SK-N-SH (cell line): ENCODE results near the gene BCAM. TPM values are rescaled to one million over a fixed set of nuclear protein-coding genes. Genes with fewer than 3 reads are reported as not detected.

Experiments used
- CTCF ChIA-PET: fragments of 300-600, 350-600 bp; formaldehyde crosslinking; extraction: SDS; loops from one replicate; lab custom pipeline; 2021; lab: Yijun Ruan, JAX
- POLR2A ChIA-PET: fragments of 350-600 bp; sonication (Branson Sonifier 250); formaldehyde crosslinking; extraction: SDS; loops from one replicate; lab custom pipeline; 2020; ENCODE audit warnings: antibody characterized with exemption, inconsistent platforms; lab: Yijun Ruan, JAX
- DNase-seq: peaks from one replicate; pipeline ENCODE4 v3.0.0; 2012
- H2AFZ ChIP-seq: fragments of 200-600 bp; sonication (generic); 2 replicates; pipeline ENCODE4 v1.8.1; 2016; ENCODE audit warnings: antibody characterized with exemption, mild to moderate bottlenecking, low read depth
- H3F3A ChIP-seq: fragments of 200-600 bp; sonication (generic); replicated peaks from 2 replicates; pipeline ENCODE3; 2016; ENCODE audit warnings: antibody characterized with exemption, mild to moderate bottlenecking; ENCODE audit not compliant: insufficient read depth
- H3K27ac ChIP-seq, 2 experiments: fragments of 200-500 bp in 1 of 2; fragments of 200-600 bp in 1 of 2; sonication (Bioruptor generic) in 1 of 2; sonication (generic), shearing (Covaris generic) in 1 of 2; 2 replicates each; pipeline versions ENCODE4 v1.5.1 to v1.6.1; 2014 to 2016; ENCODE audit warnings: low read depth in 2 of 2, inconsistent platforms in 1 of 2, low read length in 1 of 2, mild to moderate bottlenecking in 1 of 2, mixed read lengths in 1 of 2
- H3K27me3 ChIP-seq: fragments of 200-600 bp; sonication (generic), shearing (Covaris generic); 2 replicates; pipeline ENCODE4 v1.6.1; 2016; ENCODE audit warnings: mixed run types; ENCODE audit not compliant: insufficient read depth
- H3K36me3 ChIP-seq, 2 experiments: fragments of 200-500 bp in 1 of 2; fragments of 200-600 bp in 1 of 2; sonication (Bioruptor generic) in 1 of 2; sonication (generic) in 1 of 2; replicated peaks in 1 of 2; 2 replicates each; pipeline versions ENCODE3 to v1.5.1; 2014 to 2016; ENCODE audit warnings: low read length in 1 of 2, mild to moderate bottlenecking in 1 of 2; ENCODE audit not compliant: insufficient read depth in 2 of 2, control insufficient read depth in 1 of 2
- H3K4me1 ChIP-seq, 2 experiments: fragments of 200-500 bp in 1 of 2; fragments of 200-600 bp in 1 of 2; sonication (Bioruptor generic) in 1 of 2; sonication (generic), shearing (Covaris generic) in 1 of 2; 2 replicates each; pipeline versions ENCODE4 v1.5.1 to v1.6.1; 2014 to 2016; ENCODE audit warnings: low read depth in 1 of 2, low read length in 1 of 2, mixed run types in 1 of 2; ENCODE audit not compliant: insufficient read depth in 2 of 2, control insufficient read depth in 1 of 2
- H3K4me2 ChIP-seq: fragments of 200-600 bp; sonication (generic), shearing (Covaris generic); 2 replicates; pipeline ENCODE4 v1.6.1; 2017; ENCODE audit warnings: mixed run types
- H3K4me3 ChIP-seq, 2 experiments: fragments of 200-500 bp in 1 of 2; fragments of 200-600 bp in 1 of 2; sonication (Bioruptor generic) in 1 of 2; sonication (generic), shearing (Covaris generic) in 1 of 2; 2 replicates each; pipeline versions ENCODE4 v1.5.1 to v1.8.1; 2014 to 2016; ENCODE audit warnings: low read depth in 2 of 2, inconsistent platforms in 1 of 2, low read length in 1 of 2, mild to moderate bottlenecking in 1 of 2, mixed read lengths in 1 of 2, moderate library complexity in 1 of 2
- H3K79me2 ChIP-seq: fragments of 200-600 bp; sonication (generic); 2 replicates; pipeline ENCODE4 v1.8.1; 2017; ENCODE audit warnings: mild to moderate bottlenecking; ENCODE audit not compliant: insufficient read depth
- H3K9ac ChIP-seq: fragments of 200-600 bp; sonication (generic); 2 replicates; pipeline ENCODE4 v1.6.1; 2017; ENCODE audit warnings: mixed run types
- H3K9me2 ChIP-seq: fragments of 200-600 bp; sonication (generic); 2 replicates; pipeline ENCODE4 v1.6.1; 2017; ENCODE audit warnings: mixed run types
- H3K9me3 ChIP-seq: fragments of 200-600 bp; sonication (generic); 2 replicates; pipeline ENCODE4 v1.6.1; 2017; ENCODE audit warnings: mixed run types, mild to moderate bottlenecking, moderate library complexity
- H4K20me1 ChIP-seq: fragments of 200-600 bp; sonication (generic); 2 replicates; pipeline ENCODE4 v1.6.1; 2017; ENCODE audit warnings: mild to moderate bottlenecking, mixed run types; ENCODE audit not compliant: insufficient read depth
- CHD2 ChIP-seq: fragments of 150-350 bp; IDR thresholded peaks from 2 replicates; pipeline ENCODE4 v1.6.1; 2018; ENCODE audit warnings: low read length; ENCODE audit not compliant: partially characterized antibody
- ELF1 ChIP-seq: IDR thresholded peaks from 2 replicates; pipeline ENCODE4 v1.4.0; 2012
- EP300 ChIP-seq, 2 experiments: IDR thresholded peaks; 2 replicates each; pipeline versions ENCODE4 v1.4.0 to v1.6.1; 2012; ENCODE audit warnings: borderline replicate concordance in 1 of 2, low read depth in 1 of 2, low read length in 1 of 2
- EZH2phosphoT487 ChIP-seq: fragments of 200-600 bp; sonication (generic); IDR thresholded peaks from 2 replicates; pipeline ENCODE4 v1.6.1; 2017; ENCODE audit warnings: low read depth, mixed run types, mild to moderate bottlenecking, antibody characterized with exemption, moderate library complexity, borderline replicate concordance
- FOSL2 ChIP-seq: IDR thresholded peaks from 2 replicates; pipeline ENCODE4 v1.4.0; 2012; ENCODE audit warnings: low read depth, mild to moderate bottlenecking, moderate library complexity, borderline replicate concordance
- FOXM1 ChIP-seq: IDR thresholded peaks from 2 replicates; pipeline ENCODE4 v1.4.0; 2012; ENCODE audit warnings: low read depth, mild to moderate bottlenecking
- IRF3 ChIP-seq: fragments of 150-350 bp; IDR thresholded peaks from 2 replicates; pipeline ENCODE4 v1.6.1; 2016; ENCODE audit warnings: mild to moderate bottlenecking, low read depth, low read length
- JUND ChIP-seq: IDR thresholded peaks from 2 replicates; pipeline ENCODE4 v1.4.0; 2012
- MAX ChIP-seq: IDR thresholded peaks from 2 replicates; pipeline ENCODE4 v1.4.0; 2012; ENCODE audit warnings: low read depth
- MEF2A ChIP-seq: IDR thresholded peaks from 2 replicates; pipeline ENCODE4 v1.4.0; 2012; ENCODE audit warnings: low read depth, borderline replicate concordance
- NFIC ChIP-seq: IDR thresholded peaks from 2 replicates; pipeline ENCODE4 v1.4.0; 2012; ENCODE audit warnings: borderline replicate concordance
- NRF1 ChIP-seq: IDR thresholded peaks from 2 replicates; pipeline ENCODE4 v1.6.1; 2012; ENCODE audit warnings: low read depth, mild to moderate bottlenecking, low read length
- POLR2AphosphoS5 ChIP-seq: IDR thresholded peaks from 2 replicates; pipeline ENCODE4 v1.6.1; 2012; ENCODE audit warnings: low read depth, low read length
- RAD21 ChIP-seq: IDR thresholded peaks from 2 replicates; pipeline ENCODE4 v1.6.1; 2012; ENCODE audit warnings: mild to moderate bottlenecking, low read length
- RFX5 ChIP-seq: IDR thresholded peaks from 2 replicates; pipeline ENCODE4 v1.6.1; 2012; ENCODE audit warnings: mild to moderate bottlenecking, improper control_type of control experiment, low read length
- SIN3A ChIP-seq: IDR thresholded peaks from 2 replicates; pipeline ENCODE4 v1.6.1; 2012; ENCODE audit warnings: low read depth, mild to moderate bottlenecking, low read length, moderate library complexity, borderline replicate concordance
- SMC3 ChIP-seq: IDR thresholded peaks from 2 replicates; pipeline ENCODE4 v1.6.1; 2012; ENCODE audit warnings: low read depth, low read length, improper control_type of control experiment
- TCF12 ChIP-seq: IDR thresholded peaks from 2 replicates; pipeline ENCODE4 v1.4.0; 2012
- TEAD4 ChIP-seq: IDR thresholded peaks from 2 replicates; pipeline ENCODE4 v1.4.0; 2012; ENCODE audit warnings: mild to moderate bottlenecking, borderline replicate concordance; ENCODE audit not compliant: insufficient read depth
- WGBS: methylation state at CpG from one replicate; pipeline ENCODE4 v1.1.6; 2017; ENCODE audit warnings: low lambda C conversion rate; 5-methylcytosine and 5-hydroxymethylcytosine counted together
- polyA plus RNA-seq, 3 experiments: library from polyadenylated mRNA; depleted of rRNA; stranded (reverse); fragments of >200 nt; gene quantifications; 2 replicates each; pipeline ENCODE4 v1.2.3, GENCODE V29; 2012
- TF ChIP-seq, protein P1 (sequence below): IDR thresholded peaks from 2 replicates; pipeline ENCODE4 v1.4.0; 2012; ENCODE audit warnings: low read depth, borderline replicate concordance
- TF ChIP-seq, protein P2 (sequence below): fragments of 200-600 bp; sonication (generic); IDR thresholded peaks from 2 replicates; pipeline ENCODE4 v1.6.1; 2017; ENCODE audit warnings: antibody characterized with exemption, mild to moderate bottlenecking, moderate library complexity
- TF ChIP-seq, protein P3 (sequence below): IDR thresholded peaks from 2 replicates; pipeline ENCODE4; 2012

BCAM gene
- polyA plus RNA-seq, 1 of the 3 experiments (the other 2 are of a cell fraction), result 34.0 TPM

DNA sequence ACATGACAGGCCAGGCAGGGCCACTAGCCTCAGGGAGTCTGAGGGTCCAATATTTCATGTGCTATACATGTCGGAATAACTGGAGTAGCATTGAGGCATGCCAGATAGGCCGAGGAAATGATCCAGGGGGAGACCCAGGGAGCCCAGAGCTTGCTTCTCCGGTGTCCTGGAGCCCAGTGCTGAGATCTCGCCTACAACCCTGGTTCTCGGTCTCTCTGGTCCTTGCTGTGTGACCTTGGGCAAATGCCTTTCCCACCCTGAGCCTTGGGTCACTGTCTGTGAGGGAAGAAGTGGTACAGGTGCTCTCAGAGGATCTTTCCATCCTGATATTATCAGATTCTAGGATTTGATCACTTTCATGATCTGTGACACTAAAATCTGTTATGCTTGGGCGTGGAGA, 19.9 kb upstream of the BCAM start:
- ChIA-PET POLR2A (no interaction called here), CTCF (interaction anchor here (0.9 to 2.7 kb wide), 9 partner anchors 10 to 66 kb away, joined by 3 to 16 read pairs (median 4); partner anchors contain the start of gene NECTIN2)
- Histone ChIP-seq H3K9me3 (no peaks in the 10 kb centered on the region), H3K79me2 (no peaks in the 10 kb centered on the region), H3K27ac (no peak overlapping the region), H3K4me2 (no peak overlapping the region), H3K4me3 (no peak overlapping the region), H3K9ac (no peak overlapping the region), H3K4me1 (no peaks in the 10 kb centered on the region), H3K9me2 (no peaks in the 10 kb centered on the region), H4K20me1 (no peaks in the 10 kb centered on the region), H3F3A (peaks cover 7% of the 10 kb centered on the region), H2AFZ (no peak overlapping the region), H3K36me3 (no peaks in the 10 kb centered on the region), H3K27me3 (no peaks in the 10 kb centered on the region)
- 59% methylated on average over 2 of the region's 6 CpGs for WGBS
- no peak for DNase-seq
- TF ChIP-seq RFX5, result no peak
- no peak for TF ChIP-seq RAD21
- no peak for TF ChIP-seq FOXM1
- TF ChIP-seq, protein P1, sequence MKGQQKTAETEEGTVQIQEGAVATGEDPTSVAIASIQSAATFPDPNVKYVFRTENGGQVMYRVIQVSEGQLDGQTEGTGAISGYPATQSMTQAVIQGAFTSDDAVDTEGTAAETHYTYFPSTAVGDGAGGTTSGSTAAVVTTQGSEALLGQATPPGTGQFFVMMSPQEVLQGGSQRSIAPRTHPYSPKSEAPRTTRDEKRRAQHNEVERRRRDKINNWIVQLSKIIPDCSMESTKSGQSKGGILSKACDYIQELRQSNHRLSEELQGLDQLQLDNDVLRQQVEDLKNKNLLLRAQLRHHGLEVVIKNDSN, result no peak
- TF ChIP-seq SIN3A, result no peak
- TF ChIP-seq JUND, result no peak
- no peak for TF ChIP-seq MAX
- no peak for TF ChIP-seq FOSL2
- TF ChIP-seq NRF1, result no peak
- no peak for TF ChIP-seq TCF12
- no peak for TF ChIP-seq ELF1
- no peak for TF ChIP-seq EZH2phosphoT487
- TF ChIP-seq IRF3, result no peak

DNA sequence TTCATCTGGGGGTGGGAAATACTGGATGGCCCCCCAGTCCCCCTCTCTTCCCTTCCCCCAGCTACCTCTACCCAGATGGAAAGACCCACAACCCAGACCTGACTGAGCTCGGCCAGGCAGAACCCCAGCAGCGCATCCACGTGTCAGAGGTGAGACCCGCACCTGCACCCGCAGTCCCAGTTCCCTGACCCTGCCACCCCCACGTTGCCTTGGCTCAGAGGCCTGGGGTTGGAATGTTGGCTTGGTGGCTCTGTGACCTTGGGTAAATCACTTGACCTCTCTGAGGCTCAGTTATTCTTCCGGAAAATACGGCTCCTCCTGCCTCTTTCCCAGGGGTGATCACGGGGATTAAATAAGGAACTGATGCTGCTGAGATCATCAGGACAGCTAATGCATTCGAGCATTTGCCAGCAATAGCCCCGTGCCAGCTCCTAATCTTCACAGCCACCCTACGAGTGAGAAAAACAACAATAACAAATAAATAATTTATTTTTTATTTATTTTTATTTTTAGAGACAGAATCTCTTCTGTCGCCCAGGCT, 18.9 kb upstream of the BCAM start:
- Histone ChIP-seq H3K79me2 (no peaks in the 10 kb centered on the region), H3K9me2 (no peaks in the 10 kb centered on the region), H3K4me3 (no peak overlapping the region), H3K4me1 (no peaks in the 10 kb centered on the region), H2AFZ (no peak overlapping the region), H3K27me3 (no peaks in the 10 kb centered on the region), H3K9me3 (no peaks in the 10 kb centered on the region), H3K4me2 (no peak overlapping the region), H4K20me1 (no peaks in the 10 kb centered on the region), H3K27ac (no peak overlapping the region), H3K9ac (no peak overlapping the region), H3K36me3 (no peaks in the 10 kb centered on the region), H3F3A (peaks cover 4% of the 10 kb centered on the region)
- no peak for DNase-seq
- WGBS, result 70% methylated on average over 11 of the region's 13 CpGs
- ChIA-PET CTCF (interaction anchor here (0.9 to 2.7 kb wide), 10 partner anchors 9 to 102 kb away, joined by 3 to 16 read pairs (median 4); partner anchors contain the start of gene NECTIN2), POLR2A (no interaction called here)
- no peak for TF ChIP-seq CHD2
- TF ChIP-seq TEAD4, result no peak
- no peak for TF ChIP-seq POLR2AphosphoS5
- TF ChIP-seq JUND, result no peak
- TF ChIP-seq NFIC, result no peak
- TF ChIP-seq, protein P2, sequence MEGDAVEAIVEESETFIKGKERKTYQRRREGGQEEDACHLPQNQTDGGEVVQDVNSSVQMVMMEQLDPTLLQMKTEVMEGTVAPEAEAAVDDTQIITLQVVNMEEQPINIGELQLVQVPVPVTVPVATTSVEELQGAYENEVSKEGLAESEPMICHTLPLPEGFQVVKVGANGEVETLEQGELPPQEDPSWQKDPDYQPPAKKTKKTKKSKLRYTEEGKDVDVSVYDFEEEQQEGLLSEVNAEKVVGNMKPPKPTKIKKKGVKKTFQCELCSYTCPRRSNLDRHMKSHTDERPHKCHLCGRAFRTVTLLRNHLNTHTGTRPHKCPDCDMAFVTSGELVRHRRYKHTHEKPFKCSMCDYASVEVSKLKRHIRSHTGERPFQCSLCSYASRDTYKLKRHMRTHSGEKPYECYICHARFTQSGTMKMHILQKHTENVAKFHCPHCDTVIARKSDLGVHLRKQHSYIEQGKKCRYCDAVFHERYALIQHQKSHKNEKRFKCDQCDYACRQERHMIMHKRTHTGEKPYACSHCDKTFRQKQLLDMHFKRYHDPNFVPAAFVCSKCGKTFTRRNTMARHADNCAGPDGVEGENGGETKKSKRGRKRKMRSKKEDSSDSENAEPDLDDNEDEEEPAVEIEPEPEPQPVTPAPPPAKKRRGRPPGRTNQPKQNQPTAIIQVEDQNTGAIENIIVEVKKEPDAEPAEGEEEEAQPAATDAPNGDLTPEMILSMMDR, result no peak
- TF ChIP-seq, protein P3, sequence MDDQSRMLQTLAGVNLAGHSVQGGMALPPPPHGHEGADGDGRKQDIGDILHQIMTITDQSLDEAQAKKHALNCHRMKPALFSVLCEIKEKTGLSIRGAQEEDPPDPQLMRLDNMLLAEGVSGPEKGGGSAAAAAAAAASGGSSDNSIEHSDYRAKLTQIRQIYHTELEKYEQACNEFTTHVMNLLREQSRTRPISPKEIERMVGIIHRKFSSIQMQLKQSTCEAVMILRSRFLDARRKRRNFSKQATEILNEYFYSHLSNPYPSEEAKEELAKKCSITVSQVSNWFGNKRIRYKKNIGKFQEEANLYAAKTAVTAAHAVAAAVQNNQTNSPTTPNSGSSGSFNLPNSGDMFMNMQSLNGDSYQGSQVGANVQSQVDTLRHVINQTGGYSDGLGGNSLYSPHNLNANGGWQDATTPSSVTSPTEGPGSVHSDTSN, result no peak
- no peak for TF ChIP-seq SMC3
- TF ChIP-seq MAX, result no peak
- no peak for TF ChIP-seq EP300 (IDR thresholded peaks at IDR 0.05; ENCODE audit: borderline replicate concordance in 1 of 2, low read depth in 1 of 2, low read length in 1 of 2)
- no peak for TF ChIP-seq FOXM1
- no peak for TF ChIP-seq SIN3A
- TF ChIP-seq, protein P1, result no peak
- no peak for TF ChIP-seq ELF1
- TF ChIP-seq FOSL2, result no peak
- no peak for TF ChIP-seq MEF2A
